GM23338 (cell line): ENCODE measurements around the gene NCDN. TPM values are rescaled to one million over a fixed set of nuclear protein-coding genes. Genes with fewer than 3 reads are reported as not detected.

Source experiments
- ATAC-seq: fragments of 200-7000 bp; cut with Tn5 transposase; 3 replicates; pipeline ENCODE4 v1.9.1; 2020
- DNase-seq: peaks from one replicate; pipeline ENCODE4 v3.0.0-alpha.2; 2015; ENCODE audit warnings: low spot score
- H2AFZ ChIP-seq: fragments of 200-600 bp; sonication (generic); 2 replicates; pipeline ENCODE4 v1.8.0; 2016; ENCODE audit warnings: antibody characterized with exemption, mild to moderate bottlenecking, moderate library complexity
- H3F3A ChIP-seq: fragments of 200-600 bp; sonication (generic); replicated peaks from 2 replicates; pipeline ENCODE4 v1.8.0; 2017; ENCODE audit warnings: antibody characterized with exemption, mixed run types, low read depth
- H3K27ac ChIP-seq: fragments of 200-600 bp; sonication (generic); 2 replicates; pipeline ENCODE4 v1.6.1; 2016; ENCODE audit warnings: low read depth
- H3K27me3 ChIP-seq: fragments of 200-600 bp; sonication (generic); 2 replicates; pipeline ENCODE4 v1.8.0; 2016; ENCODE audit warnings: mild to moderate bottlenecking, mixed run types, moderate library complexity; ENCODE audit not compliant: insufficient read depth
- H3K36me3 ChIP-seq: fragments of 200-600 bp; sonication (generic); 2 replicates; pipeline ENCODE4 v1.8.0; 2016; ENCODE audit warnings: mild to moderate bottlenecking; ENCODE audit not compliant: insufficient read depth
- H3K4me1 ChIP-seq: fragments of 200-600 bp; sonication (generic); 2 replicates; pipeline ENCODE4 v1.8.0; 2016; ENCODE audit warnings: mild to moderate bottlenecking, moderate library complexity; ENCODE audit not compliant: insufficient read depth
- H3K4me2 ChIP-seq: fragments of 200-600 bp; sonication (generic); 2 replicates; pipeline ENCODE4 v1.7.1; 2017; ENCODE audit warnings: mixed run types
- H3K4me3 ChIP-seq: fragments of 200-600 bp; sonication (generic); 2 replicates; pipeline ENCODE4 v1.6.1; 2016; ENCODE audit warnings: mixed run types
- H3K79me2 ChIP-seq: fragments of 200-600 bp; sonication (generic); replicated peaks from 2 replicates; pipeline ENCODE4 v1.8.0; 2017; ENCODE audit warnings: mild to moderate bottlenecking; ENCODE audit not compliant: insufficient read depth
- H3K9me2 ChIP-seq: fragments of 200-600 bp; sonication (generic); 2 replicates; pipeline ENCODE4 v1.8.0; 2017; ENCODE audit not compliant: insufficient read depth
- H4K20me1 ChIP-seq: fragments of 200-600 bp; sonication (generic); replicated peaks from 2 replicates; pipeline ENCODE4 v1.8.0; 2017; ENCODE audit warnings: mild to moderate bottlenecking; ENCODE audit not compliant: insufficient read depth
- H3K27ac Mint-ChIP-seq: 2 replicates; pipeline ENCODE4 v1.8.0; 2020; ENCODE audit warnings: inconsistent platforms, mild to moderate bottlenecking, moderate library complexity, mixed read lengths
- H3K27me3 Mint-ChIP-seq: 3 replicates; pipeline ENCODE4 v1.8.0; 2022; ENCODE audit warnings: low read depth, mild to moderate bottlenecking, moderate library complexity, mixed read lengths, inconsistent platforms; ENCODE audit not compliant: insufficient read depth, poor library complexity
- H3K36me3 Mint-ChIP-seq: 3 replicates; pipeline ENCODE4 v1.8.0; 2021; ENCODE audit warnings: low read depth, mild to moderate bottlenecking, inconsistent platforms, moderate library complexity, mixed read lengths
- H3K4me1 Mint-ChIP-seq: 3 replicates; pipeline ENCODE4 v1.8.0; 2020; ENCODE audit warnings: mild to moderate bottlenecking, inconsistent platforms, mixed read lengths
- H3K4me3 Mint-ChIP-seq: 3 replicates; pipeline ENCODE4 v1.8.0; 2021; ENCODE audit warnings: moderate library complexity, mild to moderate bottlenecking, inconsistent platforms, mixed read lengths
- H3K9me3 Mint-ChIP-seq: 3 replicates; pipeline ENCODE4 v1.8.0; 2020; ENCODE audit warnings: moderate library complexity, mild to moderate bottlenecking, inconsistent platforms, mixed read lengths
- CREB1 ChIP-seq: fragments of 250-450 bp; sonication (Bioruptor Pico); IDR thresholded peaks from 2 replicates; pipeline ENCODE4 v1.5.0; 2020; ENCODE audit warnings: low read depth, mild to moderate bottlenecking, moderate library complexity
- ETS1 ChIP-seq: IDR thresholded peaks from 2 replicates; pipeline ENCODE4 v1.6.1; 2016; ENCODE audit warnings: antibody characterized with exemption
- EZH2 ChIP-seq: fragments of 200-600 bp; sonication (generic); IDR thresholded peaks from one replicate; pipeline ENCODE4 v1.8.0; 2017; ENCODE audit warnings: antibody characterized with exemption, mild to moderate bottlenecking, low read depth; ENCODE audit not compliant: unreplicated experiment
- POLR2AphosphoS5 ChIP-seq: IDR thresholded peaks from 2 replicates; pipeline ENCODE4 v1.6.1; 2016; ENCODE audit warnings: antibody characterized with exemption, low read depth
- REST ChIP-seq: IDR thresholded peaks from one replicate; pipeline ENCODE4 v1.6.1; 2018; ENCODE audit warnings: antibody characterized with exemption; ENCODE audit not compliant: unreplicated experiment
- STAT1 ChIP-seq: IDR thresholded peaks from one replicate; pipeline ENCODE4 v1.6.1; 2016; ENCODE audit warnings: antibody characterized with exemption; ENCODE audit not compliant: unreplicated experiment
- ZNF331 ChIP-seq: fragments of 250-450 bp; sonication (Bioruptor Pico); IDR thresholded peaks from 2 replicates; pipeline ENCODE4 v1.5.0; 2020; ENCODE audit warnings: low read depth, mild to moderate bottlenecking, moderate library complexity
- ZNF462 ChIP-seq: fragments of 250-450 bp; sonication (Bioruptor Pico); IDR thresholded peaks from 2 replicates; pipeline ENCODE4 v1.5.0; 2020; ENCODE audit warnings: mild to moderate bottlenecking, moderate library complexity
- polyA plus RNA-seq: library from polyadenylated mRNA; unstranded; fragments of >200 nt; fragmentation: Nextera tagmentation; extraction: Ambion mirVana; gene quantifications from 2 replicates; pipeline ENCODE4 v1.2.1, GENCODE V29; 2016
- total RNA-seq: library from RNA; depleted of rRNA; stranded (reverse); fragments of >200 nt; shearing (Covaris generic); gene quantifications from 2 replicates; pipeline ENCODE4 v1.2.3, GENCODE V29; 2014

Gene NCDN
- total and polyA plus RNA-seq, 2 experiments from 2014 or later, result 13.2 to 44.2 TPM

GRCh38 chr1:35511305-35511704, 46.3 kb upstream of the NCDN start:
- H3K4me3 ChIP-seq, result no peak overlapping the region
- H3K4me1 Mint-ChIP-seq, result peaks cover 11% of the 10 kb centered on the region
- H3K36me3 Mint-ChIP-seq, result peaks cover 21% of the 10 kb centered on the region
- no peak for TF ChIP-seq ZNF462 (CRISPR knock-in tag)
- TF ChIP-seq REST, result no peak
- TF ChIP-seq POLR2AphosphoS5, result no peak
- TF ChIP-seq ETS1, result no peak
- no peak for TF ChIP-seq ZNF331 (CRISPR knock-in tag)
- TF ChIP-seq EZH2, result no peak
- no peak for TF ChIP-seq CREB1 (CRISPR knock-in tag)
- TF ChIP-seq STAT1, result no peak
- H3F3A ChIP-seq, result no peaks in the 10 kb centered on the region
- H3K9me2 ChIP-seq, result no peaks in the 10 kb centered on the region
- H3K27me3 Mint-ChIP-seq, result peaks cover 2% of the 10 kb centered on the region
- ATAC-seq (no peak), DNase-seq (no peak)
- H3K27ac ChIP-seq, result no peak overlapping the region
- no peak overlapping the region for H3K4me2 ChIP-seq
- H3K27me3 ChIP-seq, result no peaks in the 10 kb centered on the region
- H2AFZ ChIP-seq, result no peak overlapping the region
- no peak overlapping the region for H3K4me3 Mint-ChIP-seq
- no peak overlapping the region for H3K27ac Mint-ChIP-seq
- H3K36me3 ChIP-seq, result no peaks in the 10 kb centered on the region
- peaks cover 12% of the 10 kb centered on the region for H3K9me3 Mint-ChIP-seq
- 0 out of 2 replicates have a peak, but pooled peaks cover 7% of the 10 kb centered on the region for H3K4me1 ChIP-seq
- H4K20me1 ChIP-seq, result peaks cover 31% of the 10 kb centered on the region
- peaks cover 80% of the 10 kb centered on the region for H3K79me2 ChIP-seq
